Mucosa of descending colon (tissue), 3 donors: ENCODE data around the gene KRT6B. TPM values are rescaled to one million over a fixed set of nuclear protein-coding genes. Genes with fewer than 3 reads are reported as not detected.

Experiments
- ATAC-seq: fragments of 200-7000 bp; cut with Tn5 transposase; one replicate; pipeline ENCODE4 v1.9.1; 2020; ENCODE audit warnings: mild to moderate bottlenecking, moderate library complexity
- DNase-seq, 3 donors: peaks; one replicate each; pipeline ENCODE4 v3.0.0-alpha.2; 2020
- H3K36me3 ChIP-seq: fragments of 200-600 bp; one replicate; pipeline ENCODE4 v1.8.0; 2021; ENCODE audit warnings: low read depth, mild to moderate bottlenecking
- H3K4me1 ChIP-seq: fragments of 200-600 bp; one replicate; pipeline ENCODE4 v1.8.0; 2021; ENCODE audit warnings: low read depth, mild to moderate bottlenecking
- H3K4me3 ChIP-seq: fragments of 200-600 bp; one replicate; pipeline ENCODE4 v1.8.0; 2021; ENCODE audit warnings: mild to moderate bottlenecking
- H3K9me3 ChIP-seq: fragments of 200-600 bp; one replicate; pipeline ENCODE4 v1.8.0; 2021; ENCODE audit warnings: mild to moderate bottlenecking
- intact Hi-C, 2 donors: fragments of 100-400 bp; cut with DNase I in 1 of 2; cut with micrococcal nuclease in 1 of 2; formaldehyde crosslinking; loops; one replicate each; pipeline versions ENCODE4 v1.11.0 to v1.11.1; 2022; cut with DNase I, micrococcal nuclease
- total RNA-seq, 3 donors: library from RNA; stranded (reverse); fragmentation: NEBNext Ultra II Directional in 2 of 3; extraction: Animal tissue kit (Norgen Biotek cat#: 25700) in 2 of 3; gene quantifications; one replicate each; pipeline versions ENCODE4 v1.2.1 to v1.2.4, GENCODE V29; 2021 to 2023
- TF ChIP-seq, protein P1 (sequence below): fragments of 200-600 bp; IDR thresholded peaks from one replicate; pipeline ENCODE4 v1.8.0; 2022; ENCODE audit warnings: antibody characterized with exemption, mild to moderate bottlenecking
- donor health status: DM: no; HTN: no; CAD: no; lungs with moderate emphysema.
- donor health status: DM: no; HTN: no; CAD: no.
- donor health status: DM: no; HTN: yes; CAD: no.

The KRT6B gene
- total RNA-seq, 3 donors from 2014 or later = not detected

DNA sequence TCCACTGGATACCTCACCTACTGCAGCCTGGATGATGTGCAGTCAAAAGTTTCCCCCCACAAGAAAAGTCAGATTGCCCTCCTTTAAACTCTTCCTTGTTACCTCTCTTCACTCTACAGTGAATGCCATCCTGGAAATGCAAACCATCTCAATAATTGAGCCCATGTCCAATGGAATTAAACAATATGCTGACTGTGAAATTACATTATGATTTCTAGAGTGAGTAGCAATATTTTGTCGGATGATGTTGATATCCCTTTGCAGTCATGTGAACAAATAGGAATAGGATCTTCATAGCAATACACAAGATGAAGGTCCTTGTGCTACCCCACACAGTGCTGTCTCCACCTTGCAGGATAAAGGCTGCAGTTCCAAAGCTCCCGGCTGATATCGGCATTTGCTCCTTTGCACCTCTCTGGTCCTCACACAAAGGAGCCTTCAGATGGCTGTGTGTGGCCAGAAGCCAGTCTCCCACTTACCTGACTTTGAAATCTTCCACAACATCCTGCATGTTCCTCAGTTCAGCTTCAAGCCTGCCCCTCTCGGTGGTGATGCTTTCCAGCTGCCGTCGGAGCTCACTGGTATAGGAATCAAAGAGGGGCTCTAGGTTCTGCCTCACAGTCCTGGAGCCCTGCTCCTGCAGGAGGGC is 19.3 kb downstream of the KRT6B start:
- H3K9me3 ChIP-seq = no peaks in the 10 kb centered on the region
- peaks cover 8% of the 10 kb centered on the region for H3K4me1 ChIP-seq
- no peak overlapping the region for H3K4me3 ChIP-seq
- intact Hi-C loops = no loop called here
- DNase-seq (no peak), ATAC-seq (no peak)
- TF ChIP-seq, protein P1, sequence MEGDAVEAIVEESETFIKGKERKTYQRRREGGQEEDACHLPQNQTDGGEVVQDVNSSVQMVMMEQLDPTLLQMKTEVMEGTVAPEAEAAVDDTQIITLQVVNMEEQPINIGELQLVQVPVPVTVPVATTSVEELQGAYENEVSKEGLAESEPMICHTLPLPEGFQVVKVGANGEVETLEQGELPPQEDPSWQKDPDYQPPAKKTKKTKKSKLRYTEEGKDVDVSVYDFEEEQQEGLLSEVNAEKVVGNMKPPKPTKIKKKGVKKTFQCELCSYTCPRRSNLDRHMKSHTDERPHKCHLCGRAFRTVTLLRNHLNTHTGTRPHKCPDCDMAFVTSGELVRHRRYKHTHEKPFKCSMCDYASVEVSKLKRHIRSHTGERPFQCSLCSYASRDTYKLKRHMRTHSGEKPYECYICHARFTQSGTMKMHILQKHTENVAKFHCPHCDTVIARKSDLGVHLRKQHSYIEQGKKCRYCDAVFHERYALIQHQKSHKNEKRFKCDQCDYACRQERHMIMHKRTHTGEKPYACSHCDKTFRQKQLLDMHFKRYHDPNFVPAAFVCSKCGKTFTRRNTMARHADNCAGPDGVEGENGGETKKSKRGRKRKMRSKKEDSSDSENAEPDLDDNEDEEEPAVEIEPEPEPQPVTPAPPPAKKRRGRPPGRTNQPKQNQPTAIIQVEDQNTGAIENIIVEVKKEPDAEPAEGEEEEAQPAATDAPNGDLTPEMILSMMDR = no peak
- H3K36me3 ChIP-seq = no peaks in the 10 kb centered on the region

DNA sequence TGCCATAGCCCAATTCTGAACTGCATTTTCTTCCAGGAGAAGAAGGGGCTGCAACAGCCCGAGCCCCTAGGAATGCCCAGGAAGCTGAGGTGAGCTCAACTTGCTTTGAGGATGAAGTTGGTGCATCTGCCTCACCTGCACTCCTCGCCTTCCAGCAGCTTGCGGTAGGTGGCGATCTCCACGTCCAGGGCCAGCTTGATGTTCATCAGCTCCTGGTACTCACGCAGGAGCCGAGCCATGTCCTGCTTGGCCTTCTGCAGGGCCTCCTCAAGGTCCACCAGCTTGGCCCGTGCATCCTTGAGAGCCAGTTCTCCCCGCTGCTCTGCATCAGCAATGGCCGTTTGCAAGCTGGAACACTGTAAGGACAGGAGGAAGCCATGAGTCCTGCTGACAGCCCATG is 23.8 kb downstream of the KRT6B start:
- no peak for ATAC-seq
- Histone ChIP-seq H3K4me3 (no peak overlapping the region), H3K36me3 (no peaks in the 10 kb centered on the region), H3K4me1 (no peaks in the 10 kb centered on the region), H3K9me3 (no peaks in the 10 kb centered on the region)
- no peak for DNase-seq
- TF ChIP-seq, protein P1 = no peak
- intact Hi-C loops = no loop called here

DNA sequence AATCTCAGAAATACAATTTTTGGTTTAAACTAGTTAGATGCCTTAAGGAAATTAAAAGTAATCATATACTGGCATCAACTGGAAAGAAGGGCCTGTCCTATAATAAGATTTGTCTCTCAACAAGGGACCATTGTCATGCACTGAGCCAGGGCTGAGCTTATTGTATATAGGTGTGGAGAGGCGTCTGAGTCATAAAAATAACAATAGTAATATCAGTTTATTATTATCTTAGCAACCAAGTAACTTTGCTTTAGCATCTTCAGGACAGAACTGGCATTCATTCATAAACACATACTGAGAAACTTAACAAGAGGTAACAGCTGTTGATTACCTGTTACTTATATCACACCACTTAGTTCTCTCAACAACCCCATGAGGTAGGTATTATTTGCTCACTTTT is 24.9 kb downstream of the KRT6B start:
- intact Hi-C loops = no loop called here
- no peaks in the 10 kb centered on the region for H3K4me1 ChIP-seq
- no peak overlapping the region for H3K4me3 ChIP-seq
- H3K36me3 ChIP-seq = no peaks in the 10 kb centered on the region
- TF ChIP-seq, protein P1 = no peak
- ATAC-seq (no peak), DNase-seq (no peak)
- no peaks in the 10 kb centered on the region for H3K9me3 ChIP-seq

- H3K9me3 ChIP-seq = no peaks in the 10 kb centered on the region
- TF ChIP-seq, protein P1 = no peak
- DNase-seq (no peak), ATAC-seq (no peak)
- no peak overlapping the region for H3K4me3 ChIP-seq
- H3K4me1 ChIP-seq = no peaks in the 10 kb centered on the region
- H3K36me3 ChIP-seq = no peaks in the 10 kb centered on the region
- intact Hi-C loops = no loop called here
Measured at GRCh38 chr12:52426034-52426433, 25.9 kb downstream of the KRT6B start.

DNA sequence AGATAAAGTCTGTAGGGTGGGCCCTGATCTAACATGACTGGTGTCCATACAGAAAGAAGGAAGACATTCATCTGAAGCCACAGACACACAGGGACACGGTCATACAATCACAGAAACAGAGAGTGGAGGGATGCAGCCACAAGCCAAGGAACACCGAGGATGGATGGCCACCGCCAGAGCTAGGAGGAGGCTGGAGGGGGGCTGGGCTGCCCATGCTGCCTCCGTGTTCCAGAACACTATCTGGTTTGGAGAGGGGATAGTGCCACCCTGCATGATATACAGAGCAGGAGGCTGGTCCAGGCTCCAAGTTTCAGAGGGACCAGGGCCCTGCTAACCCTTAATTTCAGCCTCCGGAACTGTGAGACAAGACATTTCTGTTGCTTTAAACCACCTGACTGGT is 26.5 kb downstream of the KRT6B start:
- Histone ChIP-seq H3K4me3 (no peak overlapping the region), H3K4me1 (no peaks in the 10 kb centered on the region), H3K36me3 (no peaks in the 10 kb centered on the region), H3K9me3 (no peaks in the 10 kb centered on the region)
- intact Hi-C loops = no loop called here
- TF ChIP-seq, protein P1 = no peak
- ATAC-seq (no peak), DNase-seq (no peak)
